Esophagus muscularis mucosa (tissue), 4 donors: ENCODE measurements around the gene PLXNC1. TPM values are rescaled to one million over a fixed set of nuclear protein-coding genes. Genes with fewer than 3 reads are reported as not detected.

Experiments used
- DNase-seq: peaks from one replicate; pipeline ENCODE4 v3.0.0-alpha.2; 2017; ENCODE audit errors: extremely low spot score
- H3K27ac ChIP-seq, 4 donors: fragments of 200-600 bp; sonication (generic); replicated peaks in 1 of 4; 1 replicate in 3 of 4; 2 replicates in 1 of 4; pipeline ENCODE4 v1.5.1; 2016 to 2019; ENCODE audit warnings: mild to moderate bottlenecking in 1 of 4
- H3K27me3 ChIP-seq, 4 donors: fragments of 200-600 bp; sonication (generic); one replicate each; pipeline versions ENCODE4 v1.5.1 to v1.6.0; 2016 to 2019
- H3K36me3 ChIP-seq, 4 donors: fragments of 200-600 bp; sonication (generic); one replicate each; pipeline ENCODE4 v1.5.1; 2016 to 2019
- H3K4me1 ChIP-seq, 4 donors: fragments of 200-600 bp; sonication (generic); one replicate each; pipeline ENCODE4 v1.5.1; 2016 to 2019
- H3K4me3 ChIP-seq, 4 donors: fragments of 200-600 bp; sonication (generic); 1 replicate in 2 of 4; 2 replicates in 2 of 4; pipeline ENCODE4 v1.5.1; 2016 to 2019; ENCODE audit warnings: mild to moderate bottlenecking in 4 of 4, moderate library complexity in 1 of 4
- H3K9me3 ChIP-seq, 4 donors: fragments of 200-600 bp; sonication (generic); 1 replicate in 3 of 4; 2 replicates in 1 of 4; pipeline ENCODE4 v1.5.1; 2016 to 2019
- CTCF ChIP-seq, 3 experiments: fragments of 200-600 bp in 2 of 3; fragments of 450-650 bp in 1 of 3; sonication (generic) in 2 of 3; IDR thresholded peaks; one replicate each; pipeline ENCODE4 v1.5.1; 2017 to 2019; ENCODE audit warnings: antibody characterized with exemption in 3 of 3, mild to moderate bottlenecking in 2 of 3, moderate library complexity in 1 of 3
- EP300 ChIP-seq: sonication (generic); formaldehyde crosslinking; IDR thresholded peaks from one replicate; pipeline ENCODE4 v1.6.1; 2017; ENCODE audit warnings: antibody characterized with exemption
- POLR2A ChIP-seq: fragments of 450-650 bp; IDR thresholded peaks from one replicate; pipeline ENCODE4 v1.6.1; 2017; ENCODE audit warnings: antibody characterized with exemption, moderate library complexity, mild to moderate bottlenecking, low read depth
- POLR2AphosphoS5 ChIP-seq, 2 donors: sonication (generic); formaldehyde crosslinking; IDR thresholded peaks; one replicate each; pipeline ENCODE4 v1.6.1; 2017; ENCODE audit warnings: antibody characterized with exemption in 2 of 2
- WGBS: methylation state at CpG from one replicate; pipeline ENCODE4 v1.1.5; 2018; 5-methylcytosine and 5-hydroxymethylcytosine counted together
- intact Hi-C: fragments of 100-400 bp; cut with DNase I; formaldehyde crosslinking; loops from one replicate; pipeline ENCODE4 v1.15.1; 2023
- total RNA-seq, 4 donors: library from RNA; depleted of rRNA; stranded (reverse); fragments of >200 nt; gene quantifications; one replicate each; pipeline versions ENCODE4 v1.1.0 to v1.2.1, GENCODE V29; 2016

PLXNC1 gene
- total RNA-seq, 4 donors from 2014 or later, result 4.0 to 12.3 (median 7.4) TPM

- H3K36me3 ChIP-seq, result no peaks in the 10 kb centered on the region
- WGBS, result 74% methylated on average over 11 of the region's 11 CpGs
- H3K4me1 ChIP-seq, result no peaks in the 10 kb centered on the region
- no peak overlapping the region for H3K27ac ChIP-seq
- intact Hi-C loops, result no loop called here
- no peak overlapping the region for H3K4me3 ChIP-seq
- no peaks in the 10 kb centered on the region for H3K9me3 ChIP-seq
- DNase-seq, result no peak
- TF ChIP-seq CTCF (IDR thresholded peaks at IDR 0.05), result no peak
- no peak for TF ChIP-seq EP300
- TF ChIP-seq POLR2AphosphoS5 (IDR thresholded peaks at IDR 0.05), result no peak
- TF ChIP-seq POLR2A, result no peak
- H3K27me3 ChIP-seq, result no peaks in the 10 kb centered on the region
These were observed 96.1 kb downstream of the PLXNC1 start for GRCh38 chr12:94244165-94245133.

- Histone ChIP-seq H3K4me1 (no peaks in the 10 kb centered on the region), H3K4me3 (no peak overlapping the region), H3K27me3 (no peaks in the 10 kb centered on the region), H3K36me3 (no peaks in the 10 kb centered on the region), H3K27ac (no peak overlapping the region), H3K9me3 (no peaks in the 10 kb centered on the region)
- DNase-seq, result no peak
- intact Hi-C loops, result no loop called here
- no peak for TF ChIP-seq POLR2A
- no peak for TF ChIP-seq CTCF (IDR thresholded peaks at IDR 0.05)
- no peak for TF ChIP-seq EP300
- TF ChIP-seq POLR2AphosphoS5 (IDR thresholded peaks at IDR 0.05), result no peak
- WGBS, result 79% methylated on average over 12 of the region's 12 CpGs
These were observed 97.4 kb downstream of the PLXNC1 start for GRCh38 chr12:94245631-94246383.

GRCh38 chr12:94247246-94247645 is 98.9 kb downstream of the PLXNC1 start:
- TF ChIP-seq POLR2A (no peak), EP300 (no peak), POLR2AphosphoS5 (IDR thresholded peaks at IDR 0.05) (no peak), CTCF (IDR thresholded peaks at IDR 0.05) (no peak)
- Histone ChIP-seq H3K27me3 (no peaks in the 10 kb centered on the region), H3K36me3 (no peaks in the 10 kb centered on the region), H3K9me3 (no peaks in the 10 kb centered on the region), H3K27ac (no peak overlapping the region), H3K4me3 (no peak overlapping the region), H3K4me1 (no peaks in the 10 kb centered on the region)
- WGBS, result 52% methylated on average over 2 of the region's 2 CpGs
- intact Hi-C loops, result no loop called here
- no peak for DNase-seq

- TF ChIP-seq POLR2AphosphoS5 (IDR thresholded peaks at IDR 0.05) (no peak), POLR2A (no peak), CTCF (IDR thresholded peaks at IDR 0.05) (no peak), EP300 (no peak)
- whole genome bisulfite sequencing, result 91% methylated on average over 7 of the region's 7 CpGs
- no peak for DNase-seq
- no peaks in the 10 kb centered on the region for H3K4me1 ChIP-seq
- intact Hi-C loops, result no loop called here
- no peaks in the 10 kb centered on the region for H3K27me3 ChIP-seq
- no peak overlapping the region for H3K4me3 ChIP-seq
- H3K27ac ChIP-seq, result no peak overlapping the region
- H3K9me3 ChIP-seq, result no peaks in the 10 kb centered on the region
- H3K36me3 ChIP-seq, result no peaks in the 10 kb centered on the region
These were observed 100.2 kb downstream of the PLXNC1 start for GRCh38 chr12:94248582-94248981.
